Dendritic cell treated with granulocyte-macrophage colony-stimulating factor and Interleukin-4, amounts not matched to agents 40 ng/mL and 50 ng/mL, for 4 days (primary cell): Measurements from ENCODE around the gene MOB2.

Experiments used
- H3K27ac Mint-ChIP-seq: one replicate; pipeline ENCODE4 v1.8.0; 2022; ENCODE audit warnings: mild to moderate bottlenecking, mixed read lengths
- H3K27me3 Mint-ChIP-seq: one replicate; pipeline ENCODE4 v1.8.0; 2022; ENCODE audit warnings: mild to moderate bottlenecking, mixed read lengths
- H3K36me3 Mint-ChIP-seq: one replicate; pipeline ENCODE4 v1.8.0; 2022; ENCODE audit warnings: low read depth, mixed read lengths
- H3K4me1 Mint-ChIP-seq: one replicate; pipeline ENCODE4 v1.8.0; 2022; ENCODE audit warnings: low read depth, mixed read lengths
- H3K4me3 Mint-ChIP-seq: one replicate; pipeline ENCODE4 v1.8.0; 2022; ENCODE audit warnings: mild to moderate bottlenecking, moderate library complexity, mixed read lengths
- H3K9me3 Mint-ChIP-seq: one replicate; pipeline ENCODE4 v1.8.0; 2022; ENCODE audit warnings: mixed read lengths
- intact Hi-C: fragments of 100-400 bp; cut with micrococcal nuclease; formaldehyde crosslinking; loops from one replicate; pipeline ENCODE4 v1.15.0; 2022

Gene MOB2

DNA sequence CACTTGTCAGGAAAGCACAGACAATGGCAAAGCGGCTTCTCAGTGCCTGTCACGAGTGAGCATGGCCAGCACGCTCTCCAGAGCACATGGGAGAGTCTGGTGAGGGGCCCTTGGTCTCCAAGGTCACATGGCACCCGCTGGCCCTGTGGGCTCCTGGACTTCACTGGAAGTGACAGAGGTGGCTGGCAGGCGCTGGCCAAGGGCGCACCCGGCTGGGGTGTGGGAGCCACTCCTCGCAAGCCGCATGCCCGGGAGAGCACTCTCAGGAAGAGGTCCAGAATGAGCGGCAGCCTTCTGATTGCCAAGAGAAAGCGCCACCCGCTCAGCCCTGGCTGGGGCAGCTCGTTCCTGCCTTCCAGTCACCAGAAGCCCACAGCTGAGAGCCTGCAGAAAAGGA lies 17.1 kb upstream of the MOB2 start:
- peaks cover 7% of the 10 kb centered on the region for H3K9me3 Mint-ChIP-seq
- intact Hi-C loops: no loop called here
- H3K27ac Mint-ChIP-seq: peak overlapping the region; percentile 44

DNA sequence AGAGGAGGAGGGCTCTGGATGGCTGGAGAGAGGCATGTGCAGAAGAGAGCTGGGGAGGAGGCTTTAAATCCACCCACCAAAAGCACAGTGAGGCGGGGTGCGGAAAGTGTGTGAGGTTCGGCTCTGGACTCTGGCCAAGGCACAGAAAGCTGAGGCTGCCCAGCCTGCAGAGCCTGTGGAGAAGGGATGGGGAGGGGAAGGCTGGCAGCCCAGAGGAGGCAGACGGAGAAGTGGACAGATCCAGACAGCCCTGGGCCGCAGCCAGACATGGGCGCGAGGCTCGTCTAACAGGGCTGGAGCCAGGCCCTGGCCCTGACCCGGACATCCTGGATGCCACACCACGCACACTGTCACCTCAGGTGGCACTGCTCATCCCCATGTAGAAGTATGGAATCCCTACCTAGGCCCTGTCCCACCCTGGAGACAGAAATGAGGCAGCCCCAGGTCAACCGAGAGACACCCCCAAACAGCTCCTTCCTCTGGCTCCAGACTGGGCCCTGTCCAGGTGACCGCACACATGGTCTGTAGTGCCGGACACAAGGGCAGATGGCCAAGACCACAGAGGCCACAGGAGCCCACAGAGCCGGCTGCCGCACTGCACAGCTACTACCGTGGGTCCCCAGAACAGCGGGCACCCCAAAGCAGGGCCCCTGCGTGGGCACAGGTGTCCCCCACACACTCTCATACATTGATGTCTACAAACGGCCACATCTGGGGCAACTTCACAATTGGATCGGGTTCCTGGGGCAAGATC lies 16.6 kb upstream of the MOB2 start:
- Mint-ChIP-seq H3K4me3 (no peak overlapping the region), H3K27ac (no peak overlapping the region), H3K36me3 (peaks cover 46% of the 10 kb centered on the region)

More for the DNA sequence above, 17.1 kb upstream of the MOB2 start:
- peaks cover 40% of the 10 kb centered on the region for H3K36me3 Mint-ChIP-seq
- H3K4me3 Mint-ChIP-seq: no peak overlapping the region
- peaks cover 40% of the 10 kb centered on the region for H3K4me1 Mint-ChIP-seq
- H3K27me3 Mint-ChIP-seq: no peaks in the 10 kb centered on the region

DNA sequence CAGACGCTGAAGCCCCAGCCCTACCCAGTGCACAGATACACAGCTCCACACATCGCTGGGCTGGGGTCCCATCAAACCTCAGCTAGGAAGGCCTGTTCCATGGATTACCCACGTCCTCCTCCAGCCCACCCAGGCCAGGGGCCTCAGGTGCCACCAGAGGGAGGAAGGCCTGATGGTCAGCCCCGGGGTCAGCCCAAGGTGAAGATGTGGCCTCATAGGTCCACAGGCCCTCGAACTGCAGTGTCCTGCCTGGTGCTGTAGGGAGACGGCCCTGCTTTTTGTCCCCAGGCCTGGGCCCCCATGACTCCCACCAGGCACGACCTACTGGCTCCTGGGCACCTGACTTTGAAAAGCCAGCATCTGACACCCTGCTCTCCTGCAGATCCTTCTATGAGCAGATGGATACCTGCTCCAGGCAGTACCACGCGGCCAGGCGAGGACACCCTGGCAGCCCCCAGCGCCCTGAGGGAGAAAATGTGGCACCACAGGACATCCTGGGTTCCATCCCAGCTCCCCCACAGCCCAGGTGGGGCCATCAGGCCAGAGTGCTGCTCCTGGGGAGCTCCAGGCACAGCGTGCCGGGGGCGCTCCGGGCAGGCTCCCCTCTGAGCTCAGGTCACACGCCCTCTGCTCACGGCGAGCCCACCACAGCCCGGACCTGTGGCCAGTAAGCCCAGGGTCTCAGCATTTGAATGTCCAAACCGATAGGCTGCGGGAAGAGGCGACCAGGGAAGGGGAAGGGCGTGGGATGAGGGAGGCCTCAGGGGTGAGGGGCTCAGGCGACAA lies 15.8 kb upstream of the MOB2 start:
- Mint-ChIP-seq H3K27ac (no peak overlapping the region), H3K4me1 (peaks cover 38% of the 10 kb centered on the region), H3K9me3 (peaks cover 7% of the 10 kb centered on the region), H3K36me3 (peaks cover 49% of the 10 kb centered on the region), H3K27me3 (no peaks in the 10 kb centered on the region), H3K4me3 (no peak overlapping the region)
- intact Hi-C loops: no loop called here

More for the DNA sequence above, 16.6 kb upstream of the MOB2 start:
- peaks cover 40% of the 10 kb centered on the region for H3K4me1 Mint-ChIP-seq
- no peaks in the 10 kb centered on the region for H3K27me3 Mint-ChIP-seq
- intact Hi-C loops: no loop called here
- peaks cover 7% of the 10 kb centered on the region for H3K9me3 Mint-ChIP-seq

DNA sequence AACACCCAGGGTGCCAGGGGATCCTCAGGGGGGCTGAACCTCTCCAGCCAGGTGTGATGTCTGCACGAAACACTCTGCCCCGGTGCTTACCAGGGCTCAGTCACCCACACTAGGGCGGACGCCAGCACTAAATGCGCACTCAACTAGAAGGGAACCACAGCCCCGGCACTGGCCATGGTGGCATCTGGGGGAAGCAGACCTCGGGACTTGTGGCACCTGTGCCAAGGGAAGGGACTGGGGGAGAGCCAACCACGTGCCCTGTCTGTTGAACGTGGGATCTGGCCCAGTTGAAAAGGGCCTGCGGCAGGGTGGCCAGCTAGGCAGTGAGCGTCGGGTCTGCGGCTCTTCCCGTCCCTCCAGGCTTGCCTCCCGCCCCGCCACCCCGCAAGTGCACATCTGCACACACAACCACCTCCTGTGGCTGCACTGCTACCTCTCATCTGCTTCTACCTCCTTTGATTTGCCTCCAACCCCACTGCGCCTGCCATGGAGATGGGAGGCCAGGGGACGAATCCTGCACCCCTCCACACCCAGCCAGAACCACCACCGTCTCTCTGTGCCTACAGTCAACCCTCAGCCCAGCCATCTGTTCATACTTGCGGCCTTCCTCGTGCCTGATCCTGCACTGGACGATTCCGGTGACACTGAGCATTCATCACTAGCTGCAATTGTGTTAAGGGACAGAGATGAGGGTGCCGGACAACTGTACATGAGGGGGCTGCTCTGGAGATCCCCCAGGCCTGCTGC lies 15.0 kb upstream of the MOB2 start:
- no peak overlapping the region for H3K27ac Mint-ChIP-seq
- peaks cover 7% of the 10 kb centered on the region for H3K9me3 Mint-ChIP-seq
- no peak overlapping the region for H3K4me3 Mint-ChIP-seq
- peaks cover 40% of the 10 kb centered on the region for H3K4me1 Mint-ChIP-seq
- intact Hi-C loops: no loop called here
- peaks cover 57% of the 10 kb centered on the region for H3K36me3 Mint-ChIP-seq
- no peaks in the 10 kb centered on the region for H3K27me3 Mint-ChIP-seq

DNA sequence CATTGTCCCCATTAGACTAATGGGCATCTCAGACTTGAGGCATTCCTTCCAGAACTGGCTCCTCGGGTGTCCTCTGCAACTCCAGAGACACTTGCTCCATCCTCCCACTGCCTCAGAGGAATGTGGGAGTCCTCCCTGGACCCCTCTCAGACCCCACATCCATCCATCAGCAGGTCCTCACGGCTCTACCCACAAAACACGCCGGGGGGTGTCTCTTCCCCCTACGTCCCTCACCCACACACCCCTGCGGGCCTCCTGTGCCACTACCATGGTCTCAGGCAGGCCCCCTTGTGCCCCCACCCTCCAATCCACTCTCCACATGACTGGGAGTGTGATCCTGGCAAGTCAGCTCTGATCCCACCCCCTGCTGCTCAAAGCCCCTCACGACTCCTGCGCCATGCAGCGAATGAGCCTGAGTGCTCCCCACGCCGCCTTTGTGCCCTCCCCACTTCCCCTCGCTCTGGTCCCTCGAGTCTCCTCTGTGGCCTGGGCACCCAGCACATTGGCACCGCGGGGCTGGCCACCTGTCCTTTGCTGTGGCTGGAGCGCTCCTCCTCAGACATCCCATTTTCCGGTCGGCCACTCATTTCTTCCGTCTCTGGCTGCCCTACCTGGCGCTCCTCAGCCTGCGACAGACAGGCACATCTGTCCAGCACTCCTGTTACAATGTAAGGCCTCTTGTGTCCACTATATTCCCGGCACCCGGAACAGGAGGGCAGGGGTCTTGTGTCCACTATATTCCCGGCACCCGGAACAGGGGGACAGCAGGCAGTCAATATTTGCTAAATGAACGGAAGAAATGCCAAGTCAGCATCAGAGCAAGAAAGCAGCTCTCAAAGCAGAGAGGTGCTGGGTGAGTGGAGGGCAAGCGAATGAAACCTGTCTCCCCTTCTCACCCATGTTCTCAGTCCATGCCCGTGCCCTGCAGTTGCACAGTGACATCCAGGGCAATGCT lies 14.2 kb upstream of the MOB2 start:
- Mint-ChIP-seq H3K36me3 (peaks cover 60% of the 10 kb centered on the region), H3K9me3 (peaks cover 7% of the 10 kb centered on the region), H3K4me1 (peaks cover 40% of the 10 kb centered on the region), H3K4me3 (no peak overlapping the region), H3K27ac (no peak overlapping the region), H3K27me3 (no peaks in the 10 kb centered on the region)
- intact Hi-C loops: no loop called here

DNA sequence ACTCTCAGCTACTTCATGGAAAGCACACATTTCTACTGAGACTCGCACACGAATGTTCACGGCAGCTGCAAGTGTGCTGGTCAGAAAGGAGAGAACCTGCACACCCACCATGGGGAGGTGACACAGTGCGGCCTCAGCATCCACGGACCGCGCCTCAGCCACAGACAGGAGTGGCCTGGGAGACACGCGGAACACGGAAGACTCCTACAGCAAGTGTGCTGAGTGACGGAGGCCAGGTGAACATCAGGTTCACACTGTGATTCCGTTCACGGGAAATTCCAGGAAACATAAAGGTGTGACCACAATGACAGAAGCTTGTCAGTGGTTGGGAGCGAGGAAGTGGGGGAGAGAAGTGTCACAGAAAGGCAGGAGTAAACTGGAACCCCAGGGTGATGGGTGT lies 13.3 kb upstream of the MOB2 start:
- Mint-ChIP-seq H3K4me3 (no peak overlapping the region), H3K27me3 (no peaks in the 10 kb centered on the region), H3K9me3 (peaks cover 7% of the 10 kb centered on the region), H3K27ac (no peak overlapping the region), H3K36me3 (peaks cover 60% of the 10 kb centered on the region), H3K4me1 (peaks cover 40% of the 10 kb centered on the region)
- intact Hi-C loops: no loop called here

DNA sequence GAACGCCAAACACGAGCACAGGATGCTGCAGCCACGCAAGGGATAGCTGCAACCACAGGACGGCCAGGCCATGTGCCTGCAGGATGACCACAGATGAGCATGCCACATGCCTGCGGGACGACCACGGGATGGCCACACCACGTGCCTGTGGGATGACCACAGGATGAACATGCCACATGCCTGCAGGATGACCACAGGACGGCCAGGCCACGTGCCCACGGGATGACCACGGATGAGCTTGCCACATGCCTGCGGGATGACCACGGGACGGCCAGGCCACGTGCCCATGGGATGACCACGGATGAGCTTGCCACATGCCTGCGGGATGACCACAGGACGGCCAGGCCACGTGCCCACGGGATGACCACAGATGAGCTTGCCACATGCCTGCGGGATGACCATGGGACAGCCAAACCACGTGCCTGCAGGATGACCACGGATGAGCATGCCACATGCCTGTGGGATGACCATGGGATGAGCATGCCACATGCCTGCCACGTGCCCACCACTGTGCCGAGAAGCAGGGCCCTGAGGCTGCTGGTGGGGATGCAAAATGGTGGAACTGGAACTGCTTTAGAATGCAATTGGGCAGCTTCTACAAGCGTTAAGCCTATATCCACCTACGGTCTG lies 12.8 kb upstream of the MOB2 start:
- intact Hi-C loops: no loop called here
- Mint-ChIP-seq H3K27ac (no peak overlapping the region), H3K27me3 (no peaks in the 10 kb centered on the region), H3K4me3 (no peak overlapping the region), H3K36me3 (peaks cover 60% of the 10 kb centered on the region), H3K4me1 (peaks cover 40% of the 10 kb centered on the region), H3K9me3 (peaks cover 7% of the 10 kb centered on the region)

DNA sequence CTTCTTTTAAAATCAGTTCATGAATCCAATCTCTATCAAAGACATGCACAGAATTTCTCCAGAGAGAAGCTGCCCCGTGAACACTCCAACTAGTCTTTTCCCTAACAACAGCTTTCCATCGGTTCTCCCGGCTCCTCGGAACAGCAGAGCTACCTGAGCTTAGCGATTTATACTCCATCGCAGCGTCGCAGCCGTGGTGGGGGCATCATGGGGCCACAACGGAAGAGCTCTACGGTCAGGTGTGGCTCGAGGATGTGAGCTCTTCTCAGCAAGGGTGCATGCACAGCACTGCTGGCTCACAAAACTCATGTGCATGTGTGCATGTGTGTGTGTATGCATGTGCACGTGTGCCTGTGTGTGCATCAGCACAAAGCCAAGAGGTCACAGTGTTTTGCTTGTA lies 11.7 kb upstream of the MOB2 start:
- Mint-ChIP-seq H3K4me3 (no peak overlapping the region), H3K9me3 (peaks cover 7% of the 10 kb centered on the region), H3K36me3 (peaks cover 53% of the 10 kb centered on the region), H3K27ac (no peak overlapping the region), H3K4me1 (peaks cover 41% of the 10 kb centered on the region), H3K27me3 (no peaks in the 10 kb centered on the region)
- intact Hi-C loops: no loop called here

DNA sequence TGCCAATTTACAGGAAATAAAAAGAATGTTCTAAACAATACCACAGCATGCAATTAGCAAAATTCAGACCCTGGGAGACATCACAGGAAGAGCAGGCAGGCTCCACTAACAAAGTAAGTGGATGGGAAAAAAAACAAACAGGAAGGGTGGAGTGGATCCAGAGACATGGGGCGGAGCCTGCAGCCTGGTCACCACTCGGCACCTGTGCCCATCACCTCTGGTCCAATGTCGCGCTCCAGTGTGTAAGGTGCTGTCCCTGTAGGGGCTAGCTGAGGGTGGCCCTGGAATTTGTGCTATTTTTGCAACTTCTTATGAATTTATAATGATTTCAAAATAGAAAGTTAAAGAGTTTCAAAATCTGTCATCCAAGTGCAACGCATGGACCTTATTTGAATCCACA lies 11.0 kb upstream of the MOB2 start:
- Mint-ChIP-seq H3K36me3 (peaks cover 53% of the 10 kb centered on the region), H3K27me3 (no peaks in the 10 kb centered on the region), H3K4me1 (peaks cover 46% of the 10 kb centered on the region), H3K4me3 (no peak overlapping the region), H3K27ac (no peak overlapping the region), H3K9me3 (peaks cover 7% of the 10 kb centered on the region)
- intact Hi-C loops: no loop called here

DNA sequence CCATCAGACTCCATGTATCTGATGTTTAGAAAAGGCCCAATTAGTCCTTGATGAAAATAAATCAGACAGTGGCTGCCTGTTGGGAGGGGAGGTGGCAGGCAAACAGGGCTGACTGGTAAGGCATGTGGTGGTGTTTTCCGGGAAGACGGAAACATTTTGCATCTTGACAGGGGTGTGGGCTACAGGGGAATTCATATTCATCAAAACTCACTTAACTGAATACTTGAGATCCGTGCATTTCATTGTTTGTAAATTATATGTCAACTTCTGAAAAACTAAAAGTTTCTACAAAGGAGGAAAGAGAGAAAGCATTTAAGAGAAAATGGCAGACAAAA lies 10.1 kb upstream of the MOB2 start:
- peaks cover 7% of the 10 kb centered on the region for H3K9me3 Mint-ChIP-seq
- intact Hi-C loops: no loop called here
- peaks cover 50% of the 10 kb centered on the region for H3K4me1 Mint-ChIP-seq
- peaks cover 50% of the 10 kb centered on the region for H3K36me3 Mint-ChIP-seq
- H3K27me3 Mint-ChIP-seq: no peaks in the 10 kb centered on the region
- no peak overlapping the region for H3K27ac Mint-ChIP-seq
- no peak overlapping the region for H3K4me3 Mint-ChIP-seq

DNA sequence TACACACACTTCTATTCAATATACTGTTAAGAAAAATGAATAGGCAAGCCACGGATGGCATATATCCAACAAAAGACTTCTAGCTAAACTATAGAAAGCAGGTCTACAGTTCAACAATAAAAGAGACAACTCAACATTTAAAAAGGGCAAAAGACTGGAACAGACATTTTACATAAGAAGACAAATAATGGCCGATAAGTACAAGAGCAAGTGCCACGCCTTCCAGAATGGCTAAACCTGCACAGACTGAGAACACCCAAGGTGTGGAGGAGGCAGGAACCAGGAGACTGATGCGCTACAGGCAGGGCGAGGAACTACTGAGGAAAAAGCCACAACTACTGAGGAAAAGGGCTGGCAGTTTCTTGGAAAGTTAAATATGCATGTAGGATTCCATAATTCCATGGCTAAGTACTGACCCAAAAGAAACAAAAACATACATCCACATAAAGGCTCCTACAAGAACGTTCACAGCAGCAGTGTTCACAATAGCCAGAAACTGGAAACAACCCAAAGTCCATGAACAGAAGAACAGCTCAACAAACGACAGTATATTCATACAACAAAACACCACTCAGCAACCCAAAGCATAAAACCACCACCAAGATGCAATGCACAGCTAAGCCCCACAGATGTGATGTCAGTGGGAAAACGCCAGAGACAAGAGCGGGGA lies 9.6 kb upstream of the MOB2 start:
- H3K36me3 Mint-ChIP-seq: peaks cover 45% of the 10 kb centered on the region
- H3K9me3 Mint-ChIP-seq: peaks cover 7% of the 10 kb centered on the region
- intact Hi-C loops: no loop called here
- no peak overlapping the region for H3K4me3 Mint-ChIP-seq
- peaks cover 50% of the 10 kb centered on the region for H3K4me1 Mint-ChIP-seq
- H3K27ac Mint-ChIP-seq: no peak overlapping the region
- no peaks in the 10 kb centered on the region for H3K27me3 Mint-ChIP-seq

DNA sequence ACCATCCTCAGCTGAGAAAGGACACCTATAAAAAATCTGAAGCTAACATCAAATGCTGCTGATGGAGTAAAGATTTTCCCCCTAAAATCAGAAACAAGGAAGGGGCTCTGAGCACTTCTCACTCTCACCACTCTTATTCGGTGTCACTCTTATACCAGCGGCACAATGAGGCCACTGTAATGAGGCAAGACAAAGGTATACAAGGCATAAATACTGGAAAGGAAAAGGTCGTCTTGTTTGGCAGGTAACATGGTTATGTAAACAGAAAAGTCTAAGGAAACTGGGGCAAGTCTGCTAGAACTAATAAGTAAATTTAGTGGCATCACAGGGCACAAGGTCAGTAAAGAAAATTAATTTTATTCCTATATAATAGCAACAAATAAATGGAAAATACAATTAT lies 8.1 kb upstream of the MOB2 start:
- H3K36me3 Mint-ChIP-seq: peaks cover 29% of the 10 kb centered on the region
- intact Hi-C loops: no loop called here
- H3K4me1 Mint-ChIP-seq: peaks cover 44% of the 10 kb centered on the region
- no peak overlapping the region for H3K4me3 Mint-ChIP-seq
- H3K9me3 Mint-ChIP-seq: peaks cover 1% of the 10 kb centered on the region
- no peaks in the 10 kb centered on the region for H3K27me3 Mint-ChIP-seq
- no peak overlapping the region for H3K27ac Mint-ChIP-seq
